Spleen (tissue), 11 donors: ENCODE measurements around the gene OLA1. TPM values are rescaled to one million over a fixed set of nuclear protein-coding genes. Genes with fewer than 3 reads are reported as not detected.
"Not testable (repeated sequence)": the region's sequence is repeated elsewhere in the genome, so short reads cannot be mapped to it uniquely, and the experiment has no call there.

ENCODE experiments used
- DNase-seq: peaks from one replicate; pipeline ENCODE4 v3.0.0-alpha.2; 2020
- H3K27ac ChIP-seq, 8 donors: fragments of 200-600 bp; sonication (generic) in 7 of 8; 1 replicate in 4 of 8; 2 replicates in 4 of 8; pipeline versions ENCODE4 v1.5.0 to v1.8.0; 2016 to 2021; ENCODE audit warnings: inconsistent platforms in 4 of 8, mild to moderate bottlenecking in 4 of 8, moderate library complexity in 1 of 8
- H3K27me3 ChIP-seq, 7 donors: fragments of 200-600 bp; sonication (generic) in 6 of 7; replicated peaks in 1 of 7; 1 replicate in 4 of 7; 2 replicates in 3 of 7; pipeline versions ENCODE4 v1.5.0 to v1.8.0; 2016 to 2021; ENCODE audit warnings: inconsistent platforms in 3 of 7, mild to moderate bottlenecking in 1 of 7
- H3K36me3 ChIP-seq, 6 donors: fragments of 200-600 bp; sonication (generic) in 5 of 6; 1 replicate in 4 of 6; 2 replicates in 2 of 6; pipeline versions ENCODE4 v1.5.0 to v1.8.0; 2016 to 2021; ENCODE audit warnings: inconsistent platforms in 2 of 6
- H3K4me1 ChIP-seq, 6 donors: fragments of 200-600 bp; sonication (generic) in 5 of 6; 1 replicate in 3 of 6; 2 replicates in 3 of 6; pipeline versions ENCODE4 v1.5.0 to v1.8.0; 2016 to 2021; ENCODE audit warnings: inconsistent platforms in 3 of 6
- H3K4me3 ChIP-seq, 8 donors: fragments of 200-600 bp; sonication (generic) in 7 of 8; 1 replicate in 4 of 8; 2 replicates in 4 of 8; pipeline versions ENCODE4 v1.5.0 to v1.8.0; 2016 to 2021; ENCODE audit warnings: inconsistent platforms in 4 of 8, mild to moderate bottlenecking in 4 of 8, moderate library complexity in 2 of 8
- H3K9me3 ChIP-seq, 8 donors: fragments of 200-600 bp; sonication (generic) in 7 of 8; 1 replicate in 4 of 8; 2 replicates in 4 of 8; pipeline versions ENCODE4 v1.5.0 to v1.8.0; 2016 to 2021; ENCODE audit warnings: inconsistent platforms in 4 of 8
- CTCF ChIP-seq, 11 experiments: fragments of 200-600 bp in 7 of 11; fragments of 450-650 bp in 4 of 11; sonication (generic) in 4 of 11; IDR thresholded peaks in 8 of 11; conservative IDR thresholded peaks in 3 of 11; 1 replicate in 7 of 11; 2 replicates in 4 of 11; pipeline versions ENCODE4 v1.4.0 to v1.8.0; 2016 to 2021; ENCODE audit warnings: antibody characterized with exemption in 11 of 11, inconsistent platforms in 4 of 11, mild to moderate bottlenecking in 1 of 11
- POLR2A ChIP-seq, 3 donors: fragments of 450-650 bp; IDR thresholded peaks; one replicate each; pipeline ENCODE4 v1.5.1; 2017; ENCODE audit warnings: antibody characterized with exemption in 3 of 3, mild to moderate bottlenecking in 1 of 3
- POLR2AphosphoS5 ChIP-seq, 3 donors: sonication (generic); formaldehyde crosslinking; IDR thresholded peaks; one replicate each; pipeline ENCODE4 v1.5.1; 2017; ENCODE audit warnings: antibody characterized with exemption in 3 of 3
- WGBS, 5 donors: extraction: QIAGEN DNeasy Blood & Tissue Kit in 3 of 5; methylation state at CpG; one replicate each; pipeline versions ENCODE4 v1.1.5 to v1.1.7; 2013 to 2018; 5-methylcytosine and 5-hydroxymethylcytosine counted together
- intact Hi-C: fragments of 100-400 bp; cut with DNase I; formaldehyde crosslinking; loops from one replicate; pipeline ENCODE4 v1.15.0; 2023; ENCODE audit warnings: low total_unique reads
- polyA plus RNA-seq, 3 donors: library from polyadenylated mRNA; stranded (reverse); fragments of 200-250 nt; gene quantifications; one replicate each; pipeline ENCODE4 v1.2.1, GENCODE V29; 2013
- total RNA-seq, 7 donors: library from RNA; depleted of rRNA in 3 of 7; stranded (reverse); fragments of >200 nt in 3 of 7; fragmentation: NEBNext Ultra II Directional in 4 of 7; extraction: Animal tissue kit (Norgen Biotek cat#: 25700) in 4 of 7; gene quantifications; one replicate each; pipeline versions ENCODE4 v1.1.0 to v1.2.1, GENCODE V29; 2016 to 2021
- donor health status: healthy with polysubstance abuse.
- donor health status: DM: no; HTN: no; CAD: no; lungs with moderate emphysema.
- donor health status: DM: no; HTN: no; CAD: no.
- donor health status: Bipolar disorder and iron deficiency.
- donor health status: healthy.
- donor health status: DM: no; HTN: no; CAD: no.
- donor health status: DM: yes; HTN: yes; CAD: no.

OLA1 gene
- total and polyA plus RNA-seq, 10 donors: 35.0 to 66.0 (median 42.0) TPM

DNA sequence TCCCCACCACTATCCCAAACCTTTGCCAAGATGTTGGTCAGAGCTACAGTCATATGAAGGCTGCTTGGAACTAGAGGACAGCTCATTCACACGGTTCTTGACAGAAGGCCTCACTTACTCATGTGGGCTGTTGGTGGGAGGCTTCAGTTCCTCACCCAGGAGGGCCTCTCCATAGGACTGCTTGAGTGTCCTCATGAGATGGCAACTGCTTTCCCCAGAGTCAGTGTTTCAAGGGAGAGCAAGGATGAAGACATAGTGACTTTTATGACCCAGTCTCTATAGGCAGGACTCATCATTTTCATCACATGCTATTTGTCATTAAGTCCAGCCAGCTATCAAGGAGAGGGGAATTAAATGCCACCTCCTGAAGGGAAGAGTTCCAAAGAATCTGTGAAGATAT lies 33.4 kb upstream of the OLA1 start:
- intact Hi-C loops: no loop called here

DNA sequence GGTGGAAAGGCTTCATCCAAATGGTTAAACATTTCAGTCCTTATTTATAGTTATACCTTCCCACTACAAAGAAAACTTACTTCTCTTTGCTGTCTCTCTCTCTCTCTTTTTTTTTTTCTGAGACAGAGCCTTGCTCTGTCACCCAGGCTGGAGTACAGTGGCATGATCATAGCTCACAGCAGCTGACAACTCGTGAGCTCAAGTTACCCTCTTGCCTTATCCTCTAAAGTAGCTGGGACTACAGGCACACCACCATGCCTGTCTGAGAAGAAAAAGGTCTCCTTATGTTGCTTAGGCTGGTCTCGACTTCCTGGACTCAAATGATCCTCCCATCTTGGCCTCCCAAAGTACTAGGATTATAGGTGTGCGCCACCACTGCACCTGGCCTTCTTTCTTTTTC lies 32.3 kb upstream of the OLA1 start:
- no peak for TF ChIP-seq CTCF (IDR thresholded peaks at IDR 0.05 in 8 of 11, conservative IDR thresholded peaks at IDR 0.05 in 3 of 11)
- TF ChIP-seq POLR2A (IDR thresholded peaks at IDR 0.05): no peak
- no peak for TF ChIP-seq POLR2AphosphoS5 (IDR thresholded peaks at IDR 0.05)
- WGBS, 5 donors: 69 to 83% (median 77%) methylated on average over 3 of the region's 3 CpGs

More for the DNA sequence above, 33.4 kb upstream of the OLA1 start:
- Histone ChIP-seq H3K4me1 (no peaks in the 10 kb centered on the region), H3K36me3 (no peaks in the 10 kb centered on the region), H3K27ac (no peak overlapping the region), H3K27me3 (peaks cover 0 to 26% (median 0%) of the 10 kb centered on the region in 7 donors), H3K4me3 (no peak overlapping the region), H3K9me3 (no peaks in the 10 kb centered on the region)
- WGBS, 5 donors: 63 to 80% (median 71%) methylated on average over 1 of the region's 1 CpG
- no peak for DNase-seq
- TF ChIP-seq POLR2AphosphoS5 (IDR thresholded peaks at IDR 0.05) (no peak), POLR2A (IDR thresholded peaks at IDR 0.05) (no peak), CTCF (IDR thresholded peaks at IDR 0.05 in 8 of 11, conservative IDR thresholded peaks at IDR 0.05 in 3 of 11) (no peak)

GRCh38 chr2:174270263-174270662 lies 21.9 kb upstream of the OLA1 start:
- H3K9me3 ChIP-seq, H3K36me3 ChIP-seq, DNase-seq, H3K27ac ChIP-seq, H3K4me3 ChIP-seq, intact Hi-C loops, H3K4me1 ChIP-seq: not testable (repeated sequence)
- peaks cover 0 to 18% (median 0%) of the 10 kb centered on the region in 7 donors for H3K27me3 ChIP-seq
- 94 to 100% (median 100%) methylated on average over 1 to 4 of the region's 6 CpGs for WGBS, 5 donors

More for the DNA sequence above, 32.3 kb upstream of the OLA1 start:
- Histone ChIP-seq H3K4me1 (no peaks in the 10 kb centered on the region), H3K9me3 (no peaks in the 10 kb centered on the region), H3K4me3 (no peak overlapping the region), H3K27ac (no peak overlapping the region), H3K27me3 (peaks cover 0 to 23% (median 0%) of the 10 kb centered on the region in 7 donors), H3K36me3 (no peaks in the 10 kb centered on the region)
- no peak for DNase-seq
- intact Hi-C loops: no loop called here

GRCh38 chr2:174266288-174266687 lies 18.0 kb upstream of the OLA1 start:
- Histone ChIP-seq H3K9me3 (no peaks in the 10 kb centered on the region), H3K27ac (no peak overlapping the region), H3K4me1 (no peaks in the 10 kb centered on the region), H3K4me3 (no peak overlapping the region), H3K36me3 (no peaks in the 10 kb centered on the region), H3K27me3 (peaks cover 0 to 34% (median 0%) of the 10 kb centered on the region in 7 donors)
- intact Hi-C loops: no loop called here
- no peak for DNase-seq
- WGBS, 5 donors: 80 to 95% (median 84%) methylated on average over 5 of the region's 5 CpGs
- TF ChIP-seq POLR2A (IDR thresholded peaks at IDR 0.05): no peak
- no peak for TF ChIP-seq CTCF (IDR thresholded peaks at IDR 0.05 in 8 of 11, conservative IDR thresholded peaks at IDR 0.05 in 3 of 11)
- no peak for TF ChIP-seq POLR2AphosphoS5 (IDR thresholded peaks at IDR 0.05)

DNA sequence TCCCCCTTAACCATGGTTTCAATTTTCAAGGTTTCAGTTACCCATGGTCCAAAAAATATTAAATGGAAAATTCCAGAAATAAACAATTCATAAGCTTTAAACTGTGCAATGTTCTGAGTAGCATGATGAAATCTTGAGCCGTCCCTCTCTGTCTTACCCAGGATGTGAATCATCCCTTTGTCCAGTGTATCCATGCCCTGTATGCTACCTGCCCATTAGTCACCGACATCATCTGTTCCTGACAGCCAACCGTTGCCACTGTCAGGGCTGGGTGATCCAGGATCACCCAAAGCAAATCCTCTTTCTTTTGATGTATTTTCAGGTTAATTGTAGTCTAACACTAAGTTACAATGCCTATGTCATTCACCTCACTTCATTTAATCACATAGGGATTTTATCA lies 15.7 kb upstream of the OLA1 start:
- DNase-seq: no peak
- intact Hi-C loops: no loop called here
- peaks cover 0 to 34% (median 0%) of the 10 kb centered on the region in 7 donors for H3K27me3 ChIP-seq
- WGBS, 5 donors: 68 to 82% (median 77%) methylated on average over 3 of the region's 3 CpGs
- no peak overlapping the region for H3K4me3 ChIP-seq
- H3K27ac ChIP-seq: no peak overlapping the region
- H3K9me3 ChIP-seq: no peaks in the 10 kb centered on the region
- no peaks in the 10 kb centered on the region for H3K36me3 ChIP-seq
- no peaks in the 10 kb centered on the region for H3K4me1 ChIP-seq
- TF ChIP-seq POLR2AphosphoS5 (IDR thresholded peaks at IDR 0.05): no peak
- TF ChIP-seq POLR2A (IDR thresholded peaks at IDR 0.05): no peak
- TF ChIP-seq CTCF (IDR thresholded peaks at IDR 0.05 in 8 of 11, conservative IDR thresholded peaks at IDR 0.05 in 3 of 11): no peak
